IMR-90 (cell line): ENCODE data around the gene CBX6. TPM values are rescaled to one million over a fixed set of nuclear protein-coding genes. Genes with fewer than 3 reads are reported as not detected.

Experiments
- ATAC-seq: fragments of 200-7000 bp; cut with Tn5 transposase; 2 replicates; pipeline ENCODE4 v1.9.1; 2020; ENCODE audit warnings: low read depth, mild to moderate bottlenecking, moderate library complexity
- BruUV-seq: library from RNA; stranded (reverse); fragments of 400-500 nt; replicated peaks from 2 replicates; lab custom pipeline; 2021; lab: Mats Ljungman, UMichigan
- CTCF ChIA-PET: fragments of 300-600 bp; formaldehyde crosslinking; extraction: SDS; loops from one replicate; lab custom pipeline; 2021; ENCODE audit warnings: antibody characterized with exemption; lab: Yijun Ruan, JAX
- POLR2A ChIA-PET: fragments of 300-600 bp; sonication (Branson Sonifier 250); formaldehyde crosslinking; loops from one replicate; lab custom pipeline; 2022; ENCODE audit warnings: antibody characterized with exemption; ENCODE audit not compliant: unreplicated experiment; lab: Charles Lee
- DNase-seq: peaks from one replicate; pipeline ENCODE4 v3.0.0; 2013
- H2AFZ ChIP-seq: replicated peaks from 2 replicates; pipeline ENCODE3; 2013; ENCODE audit warnings: low read length, mild to moderate bottlenecking; ENCODE audit not compliant: poor library complexity
- H2AK5ac ChIP-seq: 2 replicates; pipeline ENCODE4 v1.6.1; 2013; ENCODE audit warnings: low read depth, low read length, inconsistent platforms
- H2AK9ac ChIP-seq: replicated peaks from 2 replicates; pipeline ENCODE3; 2013; ENCODE audit warnings: mild to moderate bottlenecking, low read depth, low read length, moderate library complexity; ENCODE audit not compliant: poor library complexity
- H2BK120ac ChIP-seq: 2 replicates; pipeline ENCODE4 v1.6.1; 2013; ENCODE audit warnings: low read depth, low read length, inconsistent platforms
- H2BK15ac ChIP-seq: 3 replicates; pipeline ENCODE4 v1.6.1; 2013; ENCODE audit warnings: low read depth, low read length, inconsistent platforms
- H2BK20ac ChIP-seq: 2 replicates; pipeline ENCODE4 v1.6.1; 2013; ENCODE audit warnings: low read depth, mild to moderate bottlenecking, inconsistent platforms, low read length, moderate library complexity
- H2BK5ac ChIP-seq: 2 replicates; pipeline ENCODE4 v1.6.1; 2013; ENCODE audit warnings: mild to moderate bottlenecking, low read depth, low read length, inconsistent platforms; ENCODE audit not compliant: poor library complexity, severe bottlenecking
- H3K14ac ChIP-seq: replicated peaks from 2 replicates; pipeline ENCODE4 v1.6.1; 2013; ENCODE audit warnings: low read depth, low read length, inconsistent platforms
- H3K18ac ChIP-seq: 2 replicates; pipeline ENCODE4 v1.6.1; 2013; ENCODE audit warnings: low read depth, low read length, control low read depth
- H3K23ac ChIP-seq: 2 replicates; pipeline ENCODE4 v1.6.1; 2013; ENCODE audit warnings: low read depth, low read length, inconsistent platforms
- H3K27ac ChIP-seq: 2 replicates; pipeline ENCODE4 v1.5.1; 2013; ENCODE audit warnings: mild to moderate bottlenecking, control low read depth, low read length; ENCODE audit not compliant: insufficient read depth
- H3K27me3 ChIP-seq: 2 replicates; pipeline ENCODE4 v1.6.1; 2013; ENCODE audit warnings: low read length; ENCODE audit not compliant: control insufficient read depth, insufficient read depth
- H3K36me3 ChIP-seq: 2 replicates; pipeline ENCODE4 v1.6.1; 2013; ENCODE audit warnings: low read length, mixed read lengths; ENCODE audit not compliant: control insufficient read depth, insufficient read depth
- H3K4ac ChIP-seq: 2 replicates; pipeline ENCODE4 v1.6.1; 2013; ENCODE audit warnings: low read depth, low read length, inconsistent platforms
- H3K4me1 ChIP-seq: 2 replicates; pipeline ENCODE4 v1.6.1; 2013; ENCODE audit warnings: low read length, mixed read lengths; ENCODE audit not compliant: control insufficient read depth, insufficient read depth
- H3K4me2 ChIP-seq: 2 replicates; pipeline ENCODE4 v1.6.1; 2013; ENCODE audit warnings: low read depth, mild to moderate bottlenecking, control low read depth, low read length, moderate library complexity
- H3K4me3 ChIP-seq: 2 replicates; pipeline ENCODE4 v1.5.1; 2013; ENCODE audit warnings: low read depth, mild to moderate bottlenecking, control low read depth, low read length, moderate library complexity; ENCODE audit not compliant: insufficient read depth
- H3K56ac ChIP-seq: 2 replicates; pipeline ENCODE4 v1.6.1; 2013; ENCODE audit warnings: low read length, inconsistent platforms; ENCODE audit not compliant: insufficient read depth; ENCODE audit errors: extremely low read depth
- H3K79me1 ChIP-seq, 2 experiments: 2 replicates each; pipeline ENCODE4 v1.6.1; 2013; ENCODE audit warnings: low read length in 2 of 2, inconsistent platforms in 1 of 2, low read depth in 1 of 2
- H3K9ac ChIP-seq: 2 replicates; pipeline ENCODE4 v1.6.1; 2013; ENCODE audit warnings: low read depth, low read length, control low read depth
- H3K9me1 ChIP-seq: 2 replicates; pipeline ENCODE4 v1.6.1; 2013; ENCODE audit warnings: low read length, inconsistent platforms; ENCODE audit not compliant: insufficient read depth
- H3K9me3 ChIP-seq: 2 replicates; pipeline ENCODE4 v1.6.1; 2013; ENCODE audit warnings: low read length; ENCODE audit not compliant: control insufficient read depth, insufficient read depth
- H4K20me1 ChIP-seq: 2 replicates; pipeline ENCODE4 v1.6.1; 2013; ENCODE audit warnings: low read length, inconsistent platforms; ENCODE audit not compliant: insufficient read depth
- H4K5ac ChIP-seq: 2 replicates; pipeline ENCODE4 v1.6.1; 2013; ENCODE audit warnings: mild to moderate bottlenecking, low read depth, low read length, control low read depth
- H4K8ac ChIP-seq, 2 experiments: 2 replicates each; pipeline ENCODE4 v1.6.1; 2013; ENCODE audit warnings: low read depth in 2 of 2, low read length in 2 of 2, control low read depth in 1 of 2, inconsistent platforms in 1 of 2
- H4K91ac ChIP-seq: 2 replicates; pipeline ENCODE4 v1.6.1; 2013; ENCODE audit warnings: low read depth, low read length, inconsistent platforms; ENCODE audit not compliant: insufficient read depth
- CEBPB ChIP-seq: IDR thresholded peaks from 2 replicates; pipeline ENCODE4 v1.6.1; 2012; ENCODE audit warnings: low read depth, low read length, improper control_type of control experiment
- FOS ChIP-seq: fragments of 150-350 bp; IDR thresholded peaks from 2 replicates; pipeline ENCODE4 v1.6.1; 2016; ENCODE audit warnings: low read depth, low read length
- MAFK ChIP-seq: IDR thresholded peaks from 2 replicates; pipeline ENCODE4 v1.6.1; 2012; ENCODE audit warnings: low read depth, low read length, improper control_type of control experiment
- MXI1 ChIP-seq: IDR thresholded peaks from 2 replicates; pipeline ENCODE4 v1.6.1; 2012; ENCODE audit warnings: low read depth, mild to moderate bottlenecking, low read length, moderate library complexity, borderline replicate concordance
- RAD21 ChIP-seq: IDR thresholded peaks from 2 replicates; pipeline ENCODE4 v1.6.1; 2012; ENCODE audit warnings: low read length, improper control_type of control experiment
- RCOR1 ChIP-seq: IDR thresholded peaks from 2 replicates; pipeline ENCODE4 v1.6.1; 2012; ENCODE audit warnings: mild to moderate bottlenecking, low read length, improper control_type of control experiment; ENCODE audit not compliant: insufficient replicate concordance
- RFX5 ChIP-seq: IDR thresholded peaks from 2 replicates; pipeline ENCODE4 v1.8.0; 2012; ENCODE audit warnings: low read depth, mild to moderate bottlenecking, low read length, moderate library complexity
- USF2 ChIP-seq: fragments of 150-350 bp; IDR thresholded peaks from 2 replicates; pipeline ENCODE4 v1.6.1; 2017; ENCODE audit warnings: mild to moderate bottlenecking, antibody characterized with exemption, low read length, low read depth
- WGBS, 2 experiments: methylation state at CpG; one replicate each; pipeline versions ENCODE4 v1.1.5 to v1.1.7; 2013; ENCODE audit warnings: missing lambda C conversion rate in 2 of 2; ENCODE audit not compliant: insufficient read length in 1 of 2; ENCODE audit errors: extremely low coverage in 2 of 2; 5-methylcytosine and 5-hydroxymethylcytosine counted together
- dilution Hi-C: fragments of 300-500 bp; cut with HindIII; formaldehyde crosslinking; loops from one replicate; pipeline ENCODE4 v1.14.3; 2018; ENCODE audit warnings: low sequenced_read_pairs; ENCODE audit not compliant: unreplicated experiment
- in situ Hi-C: fragments of 300-500 bp; cut with MboI; formaldehyde crosslinking; loops from 3 replicates; pipeline ENCODE4 v1.14.3; 2019; ENCODE audit warnings: low sequenced_read_pairs, inconsistent platforms, mixed read lengths
- intact Hi-C: fragments of 100-400 bp; cut with micrococcal nuclease; formaldehyde crosslinking; loops from 2 replicates; pipeline ENCODE4 v1.10.0; 2022
- polyA plus RNA-seq, 3 experiments: library from polyadenylated mRNA; depleted of rRNA; stranded (reverse); fragments of >200 nt; gene quantifications; 2 replicates each; pipeline ENCODE4 v1.2.3, GENCODE V29; 2012; ENCODE audit warnings: low replicate concordance in 1 of 3
- total RNA-seq: library from RNA; depleted of rRNA; stranded (reverse); fragments of >200 nt; gene quantifications from 2 replicates; pipeline ENCODE4 v1.2.3, GENCODE V29; 2012
- TF ChIP-seq, protein P1 (sequence below): fragments of 150-350 bp; IDR thresholded peaks from 2 replicates; pipeline ENCODE4 v1.6.1; 2016; ENCODE audit warnings: low read depth, mild to moderate bottlenecking, low read length, moderate library complexity, borderline replicate concordance
- TF ChIP-seq, protein P2 (sequence below): conservative IDR thresholded peaks from 2 replicates; pipeline ENCODE4 v1.5.1; 2012; ENCODE audit warnings: mild to moderate bottlenecking, low read depth, low read length, improper control_type of control experiment

CBX6 gene
- total and polyA plus RNA-seq, 2 of the 4 experiments (the other 2 are of a cell fraction) = 15.2 to 19.0 TPM

DNA sequence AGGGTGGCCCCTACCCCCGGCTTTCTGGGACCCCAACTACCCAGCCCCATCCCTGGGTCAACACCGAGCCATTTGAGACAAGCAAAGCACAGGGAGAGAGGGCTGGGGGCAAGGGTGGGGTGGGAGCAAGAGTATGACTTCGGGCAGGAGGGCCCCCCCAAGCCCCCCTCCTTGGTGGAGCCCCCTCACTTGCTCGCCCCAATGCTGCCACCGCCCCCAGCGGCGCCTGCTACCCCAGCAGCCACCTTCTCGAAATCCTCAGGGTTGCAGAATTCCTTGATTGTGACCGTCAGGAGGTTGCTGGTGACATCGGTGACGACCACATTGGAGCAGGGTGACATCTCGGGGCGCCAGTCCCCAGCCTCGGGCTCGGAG lies 6.0 kb downstream of the CBX6 start:
- no peak overlapping the region for H3K56ac ChIP-seq

More for the DNA sequence above, 6.0 kb downstream of the CBX6 start:
- DNase-seq = no peak
- Histone ChIP-seq H3K4me1 (no peaks in the 10 kb centered on the region; the same call in 1 of the 2 replicates), H3K4ac (no peak overlapping the region), H3K18ac (no peak overlapping the region), H2AFZ (no peak overlapping the region), H3K9ac (no peak overlapping the region), H2BK5ac (no peak overlapping the region), H3K79me1 (peaks cover 20 to 64% of the 10 kb centered on the region in 2 experiments), H3K36me3 (peaks cover 28% of the 10 kb centered on the region), H4K91ac (no peak overlapping the region), H3K23ac (no peak overlapping the region), H4K8ac (no peak overlapping the region), H3K4me3 (no peak overlapping the region), H2AK9ac (no peak overlapping the region), H2AK5ac (no peak overlapping the region), H2BK120ac (no peak overlapping the region), H3K27me3 (no peaks in the 10 kb centered on the region), H2BK20ac (no peak overlapping the region), H3K14ac (no peak overlapping the region), H4K20me1 (peaks cover 75% of the 10 kb centered on the region), H3K4me2 (no peak overlapping the region), H3K9me3 (no peaks in the 10 kb centered on the region), H4K5ac (no peak overlapping the region), H3K27ac (no peak overlapping the region), H2BK15ac (no peak overlapping the region), H3K9me1 (no peaks in the 10 kb centered on the region)
- ChIA-PET POLR2A (interaction anchor here (0.6 kb wide), 1 partner anchor 420 kb away, joined by 9 read pairs; no protein-coding TSS in a partner anchor), CTCF (interaction anchor here (0.6 to 1.3 kb wide), 2 partner anchors 76 to 97 kb away, joined by 3 read pairs; no protein-coding TSS in a partner anchor)
- 97% methylated on average over 6 of the region's 15 CpGs; no CpG with 5 or more reads in 1 of the 2 experiments for WGBS, 2 experiments
- in situ Hi-C loops = loop anchor here (10.0 to 25.0 kb wide), 2 partner anchors 246 to 439 kb away; no protein-coding TSS in a partner anchor
- TF ChIP-seq, protein P1, sequence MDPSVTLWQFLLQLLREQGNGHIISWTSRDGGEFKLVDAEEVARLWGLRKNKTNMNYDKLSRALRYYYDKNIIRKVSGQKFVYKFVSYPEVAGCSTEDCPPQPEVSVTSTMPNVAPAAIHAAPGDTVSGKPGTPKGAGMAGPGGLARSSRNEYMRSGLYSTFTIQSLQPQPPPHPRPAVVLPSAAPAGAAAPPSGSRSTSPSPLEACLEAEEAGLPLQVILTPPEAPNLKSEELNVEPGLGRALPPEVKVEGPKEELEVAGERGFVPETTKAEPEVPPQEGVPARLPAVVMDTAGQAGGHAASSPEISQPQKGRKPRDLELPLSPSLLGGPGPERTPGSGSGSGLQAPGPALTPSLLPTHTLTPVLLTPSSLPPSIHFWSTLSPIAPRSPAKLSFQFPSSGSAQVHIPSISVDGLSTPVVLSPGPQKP = no peak
- TF ChIP-seq RAD21 = no peak
- TF ChIP-seq RFX5 = no peak
- TF ChIP-seq USF2 = no peak
- TF ChIP-seq MXI1 = no peak
- TF ChIP-seq FOS = no peak
- TF ChIP-seq MAFK = no peak
- TF ChIP-seq RCOR1 = no peak
- TF ChIP-seq, protein P2, sequence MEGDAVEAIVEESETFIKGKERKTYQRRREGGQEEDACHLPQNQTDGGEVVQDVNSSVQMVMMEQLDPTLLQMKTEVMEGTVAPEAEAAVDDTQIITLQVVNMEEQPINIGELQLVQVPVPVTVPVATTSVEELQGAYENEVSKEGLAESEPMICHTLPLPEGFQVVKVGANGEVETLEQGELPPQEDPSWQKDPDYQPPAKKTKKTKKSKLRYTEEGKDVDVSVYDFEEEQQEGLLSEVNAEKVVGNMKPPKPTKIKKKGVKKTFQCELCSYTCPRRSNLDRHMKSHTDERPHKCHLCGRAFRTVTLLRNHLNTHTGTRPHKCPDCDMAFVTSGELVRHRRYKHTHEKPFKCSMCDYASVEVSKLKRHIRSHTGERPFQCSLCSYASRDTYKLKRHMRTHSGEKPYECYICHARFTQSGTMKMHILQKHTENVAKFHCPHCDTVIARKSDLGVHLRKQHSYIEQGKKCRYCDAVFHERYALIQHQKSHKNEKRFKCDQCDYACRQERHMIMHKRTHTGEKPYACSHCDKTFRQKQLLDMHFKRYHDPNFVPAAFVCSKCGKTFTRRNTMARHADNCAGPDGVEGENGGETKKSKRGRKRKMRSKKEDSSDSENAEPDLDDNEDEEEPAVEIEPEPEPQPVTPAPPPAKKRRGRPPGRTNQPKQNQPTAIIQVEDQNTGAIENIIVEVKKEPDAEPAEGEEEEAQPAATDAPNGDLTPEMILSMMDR = no peak
- no peak for TF ChIP-seq CEBPB
- intact Hi-C loops = no loop called here
- no peak for ATAC-seq
- no TSS peak for BruUV-seq
- dilution Hi-C loops = no loop called here
